Bladder microvascular endothelial cell (primary cell): ENCODE measurements around the gene FLNC. TPM values are rescaled to one million over a fixed set of nuclear protein-coding genes. Genes with fewer than 3 reads are reported as not detected.

Experiments used
- total RNA-seq: library from RNA; depleted of rRNA; stranded (reverse); fragments of >200 nt; gene quantifications from 2 replicates; pipeline ENCODE4 v1.2.3, GENCODE V29; 2014

The FLNC gene
- 69.6 and 348 TPM in 2 replicates for total RNA-seq

GRCh38 chr7:128830231-128831177 is at the start of gene FLNC:
TSS of gene FLNC (plus strand) at chr7:128830406. CDS start at chr7:128830638, 232 bp downstream.

GRCh38 chr7:128791121-128791971 is 38.9 kb upstream of the FLNC start, which contains the start of gene CCDC136:
TSS of gene CCDC136 (plus strand) at chr7:128791968. CDS start at chr7:128792412, 444 bp downstream.

GRCh38 chr7:128862571-128863432 is 32.6 kb downstream of the FLNC start, which contains the start of gene ATP6V1F:
TSS of gene ATP6V1F (plus strand) at chr7:128862856. CDS start at chr7:128862905, 49 bp downstream.

Other genes with a start within 250 kb of the FLNC start
- 0.16 and 0.25 TPM in 2 replicates for gene GARIN1A, start 158.1 kb upstream of the FLNC start, total RNA-seq
- 232 and 653 TPM in 2 replicates for gene CALU, start 91.0 kb upstream of the FLNC start, total RNA-seq
- gene OPN1SW, start 54.6 kb upstream of the FLNC start, total RNA-seq = 1.1 TPM in 1 of 2 replicates, not detected in the other
- gene CCDC136, start 38.4 kb upstream of the FLNC start, total RNA-seq = 0.49 and 2.1 TPM in 2 replicates
- gene ATP6V1F, start 32.5 kb downstream of the FLNC start, total RNA-seq = 70.9 and 75.5 TPM in 2 replicates
- gene KCP, start 80.3 kb downstream of the FLNC start, total RNA-seq = not detected in 2 replicates
- gene IRF5, start 107.5 kb downstream of the FLNC start, total RNA-seq = under 0.01 and 0.19 TPM in 2 replicates
- gene TNPO3, start 224.7 kb downstream of the FLNC start, total RNA-seq = 38.7 and 65.3 TPM in 2 replicates